ENCODE measurements around the gene DNAH17.

The DNAH17 gene

GRCh38 chr17:78502611-78503148 is 74.5 kb downstream of the DNAH17 start:
- Mint-ChIP-seq H3K36me3 (ENCODE audit: low read depth) (no peaks in the 10 kb centered on the region), H3K4me1 (no peaks in the 10 kb centered on the region), H3K9me3 (no peaks in the 10 kb centered on the region), H3K27ac (no peak overlapping the region), H3K27me3 (ENCODE audit: low read depth) (peaks cover 4% of the 10 kb centered on the region), H3K4me3 (no peak overlapping the region)
- TF ChIP-seq CTCF (IDR thresholded peaks at IDR 0.05; ENCODE audit: unreplicated experiment in 3 of 3): no peak

- H3K36me3 Mint-ChIP-seq (ENCODE audit: low read depth): no peaks in the 10 kb centered on the region
- H3K4me1 Mint-ChIP-seq: no peaks in the 10 kb centered on the region
- TF ChIP-seq CTCF (IDR thresholded peaks at IDR 0.05; ENCODE audit: unreplicated experiment in 3 of 3): no peak
- peaks cover 4% of the 10 kb centered on the region for H3K27me3 Mint-ChIP-seq (ENCODE audit: low read depth)
- no peak overlapping the region for H3K4me3 Mint-ChIP-seq
- no peak overlapping the region for H3K27ac Mint-ChIP-seq
- H3K9me3 Mint-ChIP-seq: no peaks in the 10 kb centered on the region
Observed at GRCh38 chr17:78501241-78502036, 75.8 kb downstream of the DNAH17 start.

- Mint-ChIP-seq H3K27me3 (ENCODE audit: low read depth) (peaks cover 4% of the 10 kb centered on the region), H3K9me3 (no peaks in the 10 kb centered on the region), H3K4me3 (no peak overlapping the region), H3K4me1 (no peaks in the 10 kb centered on the region), H3K27ac (no peak overlapping the region), H3K36me3 (ENCODE audit: low read depth) (no peaks in the 10 kb centered on the region)
- TF ChIP-seq CTCF (IDR thresholded peaks at IDR 0.05; ENCODE audit: unreplicated experiment in 3 of 3): no peak
Observed at GRCh38 chr17:78500806-78501205, 76.4 kb downstream of the DNAH17 start.

GRCh38 chr17:78499715-78500540 is 77.3 kb downstream of the DNAH17 start:
- Mint-ChIP-seq H3K9me3 (no peaks in the 10 kb centered on the region), H3K36me3 (ENCODE audit: low read depth) (no peaks in the 10 kb centered on the region), H3K4me1 (no peaks in the 10 kb centered on the region), H3K27me3 (ENCODE audit: low read depth) (peaks cover 4% of the 10 kb centered on the region), H3K4me3 (no peak overlapping the region), H3K27ac (no peak overlapping the region)
- no peak for TF ChIP-seq CTCF (IDR thresholded peaks at IDR 0.05; ENCODE audit: unreplicated experiment in 3 of 3)

- Mint-ChIP-seq H3K4me3 (no peak overlapping the region), H3K27ac (no peak overlapping the region), H3K9me3 (no peaks in the 10 kb centered on the region), H3K27me3 (ENCODE audit: low read depth) (no peaks in the 10 kb centered on the region), H3K4me1 (no peaks in the 10 kb centered on the region), H3K36me3 (ENCODE audit: low read depth) (no peaks in the 10 kb centered on the region)
- TF ChIP-seq CTCF (IDR thresholded peaks at IDR 0.05; ENCODE audit: unreplicated experiment in 3 of 3): no peak
Observed at GRCh38 chr17:78498848-78499247, 78.3 kb downstream of the DNAH17 start.
